Measurements from ENCODE around the gene HYPK.

DNA sequence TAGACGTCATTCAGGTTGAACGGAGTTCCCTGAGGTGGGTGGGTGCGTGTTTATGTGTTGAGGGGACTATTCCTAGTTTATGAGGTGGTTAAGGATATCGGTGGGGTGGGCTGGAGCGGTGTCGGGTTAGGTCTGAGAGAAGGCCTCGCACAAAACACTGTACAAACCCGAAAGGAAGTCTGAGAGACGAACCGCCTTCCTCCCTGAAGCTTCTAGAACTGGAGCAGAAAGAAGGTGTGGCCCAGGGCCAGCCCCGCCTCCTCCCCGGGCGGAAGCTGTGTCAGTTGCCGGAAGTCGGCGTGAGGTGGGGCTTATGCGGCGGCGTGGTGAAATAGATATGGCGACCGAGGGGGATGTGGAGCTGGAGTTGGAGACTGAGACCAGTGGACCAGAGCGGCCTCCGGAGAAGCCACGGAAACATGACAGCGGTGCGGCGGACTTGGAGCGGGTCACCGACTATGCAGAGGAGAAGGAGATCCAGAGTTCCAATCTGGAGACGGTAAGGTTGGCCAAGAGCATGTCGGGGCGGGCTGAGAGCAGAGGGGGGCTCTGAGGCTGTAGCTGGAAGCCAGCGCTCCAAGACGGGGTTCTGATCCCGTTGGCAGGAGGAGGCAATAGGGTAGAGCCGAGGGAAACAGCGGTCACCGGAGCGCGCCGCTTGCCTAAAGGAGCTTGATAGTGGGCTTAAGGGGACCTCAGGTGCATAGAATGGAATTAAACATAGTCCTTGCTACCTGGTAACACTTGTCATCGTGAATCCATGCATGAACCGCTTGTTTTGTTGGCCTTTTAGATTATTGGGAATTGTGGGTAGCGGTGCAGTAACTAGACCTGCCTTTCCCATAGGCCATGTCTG lies at the start of gene HYPK:
- TF ChIP-seq CTCF (IDR thresholded peaks at IDR 0.05; ENCODE audit: low read depth, low read length, poor library complexity, severe bottlenecking) (no peak), EZH2phosphoT487 (IDR thresholded peaks at IDR 0.05; ENCODE audit: borderline replicate concordance, low read length) (no peak)
